HepG2 (cell line): Measurements from ENCODE around the gene ZDHHC24. TPM values are rescaled to one million over a fixed set of nuclear protein-coding genes. Genes with fewer than 3 reads are reported as not detected.
A peak's percentile ranks its signal among the peaks of the same experiment; 100 is the strongest.

Source experiments
- AKAP8 ChIP-seq: sonication (generic); formaldehyde crosslinking; IDR thresholded peaks from 2 replicates; pipeline ENCODE4 v1.5.1; 2020; ENCODE audit warnings: mild to moderate bottlenecking, missing genetic modification reagents
- ARHGAP35 ChIP-seq: sonication (generic); formaldehyde crosslinking; IDR thresholded peaks from 2 replicates; pipeline ENCODE4 v1.9.0; 2022; ENCODE audit warnings: mild to moderate bottlenecking, inconsistent platforms, moderate library complexity, missing genetic modification reagents, borderline replicate concordance
- DNMT1 ChIP-seq: sonication (generic); formaldehyde crosslinking; IDR thresholded peaks from 2 replicates; pipeline ENCODE4 v1.5.1; 2020; ENCODE audit warnings: mild to moderate bottlenecking, missing genetic modification reagents
- FOXK2 ChIP-seq: fragments of 450-650 bp; IDR thresholded peaks from 2 replicates; pipeline ENCODE4 v1.6.1; 2016
- MTF2 ChIP-seq: sonication (generic); formaldehyde crosslinking; IDR thresholded peaks from 2 replicates; pipeline ENCODE4 v1.5.0; 2020; ENCODE audit warnings: missing genetic modification reagents, borderline replicate concordance
- NBN ChIP-seq: fragments of 450-650 bp; conservative IDR thresholded peaks from 2 replicates; pipeline ENCODE4 v1.6.1; 2017
- NR2C2 ChIP-seq: sonication (generic); formaldehyde crosslinking; IDR thresholded peaks from 2 replicates; pipeline ENCODE4 v1.4.0; 2020; ENCODE audit warnings: missing genetic modification reagents, mild to moderate bottlenecking, moderate library complexity, borderline replicate concordance
- PLSCR1 ChIP-seq: sonication (generic); formaldehyde crosslinking; IDR thresholded peaks from 2 replicates; pipeline ENCODE4 v1.5.0; 2020; ENCODE audit warnings: missing genetic modification reagents, mild to moderate bottlenecking, borderline replicate concordance
- RXRB ChIP-seq: IDR thresholded peaks from 2 replicates; pipeline ENCODE4 v1.6.1; 2016; ENCODE audit warnings: borderline replicate concordance, missing genetic modification reagents, missing compliant biosample characterization
- SATB2 ChIP-seq: sonication (generic); formaldehyde crosslinking; IDR thresholded peaks from 2 replicates; pipeline ENCODE4 v1.5.0; 2020; ENCODE audit warnings: missing genetic modification reagents
- TFDP2 ChIP-seq: sonication (generic); formaldehyde crosslinking; IDR thresholded peaks from 2 replicates; pipeline ENCODE4 v1.4.0; 2020; ENCODE audit warnings: missing genetic modification reagents
- ZMAT3 ChIP-seq: sonication (generic); formaldehyde crosslinking; conservative IDR thresholded peaks from 2 replicates; pipeline ENCODE4 v1.7.0; 2021; ENCODE audit warnings: missing genetic modification reagents
- ZNF446 ChIP-seq: sonication (generic); formaldehyde crosslinking; IDR thresholded peaks from 2 replicates; pipeline ENCODE4 v1.5.0; 2020; ENCODE audit warnings: mild to moderate bottlenecking, missing genetic modification reagents
- ZNF484 ChIP-seq: sonication (generic); formaldehyde crosslinking; IDR thresholded peaks from 2 replicates; pipeline ENCODE4 v1.5.1; 2020; ENCODE audit warnings: mild to moderate bottlenecking, low read depth, missing genetic modification reagents, borderline replicate concordance
- ZSCAN30 ChIP-seq: sonication (generic); formaldehyde crosslinking; IDR thresholded peaks from 2 replicates; pipeline ENCODE4 v1.5.0; 2020; ENCODE audit warnings: mild to moderate bottlenecking, missing genetic modification reagents
- polyA plus RNA-seq, 8 experiments: library from polyadenylated mRNA; depleted of rRNA in 3 of 8; stranded (reverse) in 7 of 8; unstranded in 1 of 8; fragments of >200 nt; fragmentation: Illumina TruSeq in 4 of 8; extraction: Trizol in 4 of 8; gene quantifications; 2 replicates each; pipeline versions ENCODE4 v1.2.1 to v1.2.3, GENCODE V29; 2011 to 2016; ENCODE audit warnings: low read depth in 4 of 8, missing spikeins in 1 of 8, mixed read lengths in 1 of 8; ENCODE audit not compliant: insufficient read depth in 1 of 8
- total RNA-seq, 5 experiments: library from RNA; depleted of rRNA; stranded (reverse); fragments of >200 nt; fragmentation: Illumina TruSeq; extraction: Trizol; gene quantifications; 2 replicates each; pipeline ENCODE4 v1.2.3, GENCODE V29; 2016; ENCODE audit warnings: low read depth in 1 of 5
- TF ChIP-seq, protein P1 (sequence below): sonication (generic); formaldehyde crosslinking; IDR thresholded peaks from 2 replicates; pipeline ENCODE4 v1.5.1; 2020; ENCODE audit warnings: mild to moderate bottlenecking, moderate library complexity, missing genetic modification reagents
- TF ChIP-seq, protein P2 (sequence below): sonication (generic); formaldehyde crosslinking; IDR thresholded peaks from 2 replicates; pipeline ENCODE4 v1.4.0; 2020; ENCODE audit warnings: missing genetic modification reagents, borderline replicate concordance
- TF ChIP-seq, protein P3 (sequence below): conservative IDR thresholded peaks from 2 replicates; pipeline ENCODE4 v1.6.1; 2018; ENCODE audit warnings: missing genetic modification reagents
- TF ChIP-seq, protein P4 (sequence below): sonication (generic); formaldehyde crosslinking; IDR thresholded peaks from 2 replicates; pipeline ENCODE4 v1.8.1; 2023; ENCODE audit warnings: missing genetic modification reagents, mild to moderate bottlenecking, borderline replicate concordance

The ZDHHC24 gene
- total and polyA plus RNA-seq, 2 of the 13 experiments (the other 11 are each of a cell fraction or from before 2014, with no cell fraction given), result 4.3 TPM

DNA sequence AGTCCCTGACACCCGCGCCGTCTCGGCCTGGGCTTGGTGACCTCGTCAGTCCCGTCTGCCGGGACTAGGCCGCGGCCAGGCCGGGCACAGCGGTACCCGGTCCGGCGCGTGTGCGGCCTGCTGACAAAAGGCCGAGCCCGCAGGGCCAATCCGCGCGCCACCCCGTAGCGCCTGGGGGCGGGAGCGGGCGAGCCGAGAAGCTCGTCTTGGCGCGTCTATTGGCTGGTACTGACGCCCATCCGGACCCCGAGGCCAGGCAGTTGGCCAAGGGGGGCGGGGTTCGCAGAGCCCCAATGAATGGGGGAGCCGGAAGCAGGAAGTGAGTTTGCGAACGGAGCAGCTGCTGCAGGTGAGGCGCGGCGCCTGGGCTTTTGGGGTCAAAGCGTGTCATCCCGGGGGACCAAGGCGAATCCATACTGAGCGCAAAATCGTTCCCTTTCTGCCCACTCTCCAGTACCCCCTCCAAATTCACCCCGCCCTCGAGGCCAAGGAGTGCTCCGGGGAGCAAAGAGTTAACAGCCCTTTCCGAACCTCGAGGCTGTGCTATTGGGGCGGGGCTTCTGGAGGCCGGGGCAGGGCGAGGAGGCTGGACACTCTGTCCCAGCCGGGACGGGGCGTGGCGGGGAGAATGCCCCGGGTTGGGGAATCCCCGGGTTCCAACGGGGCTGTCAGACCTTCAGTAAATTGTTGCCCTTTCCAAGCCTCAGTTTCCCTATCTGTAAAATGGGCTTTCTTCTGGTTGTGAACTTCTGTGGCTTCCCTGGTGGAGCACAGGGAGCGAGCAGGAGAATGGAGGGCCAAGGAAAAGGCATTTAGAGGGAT lies 65.5 kb downstream of the ZDHHC24 start, which contains the start of gene DPP3 (continued):
- TF ChIP-seq ARHGAP35 (0 out of 2 replicates have a peak, but pooled peaks have one; percentile 17), SATB2 (no peak), ZNF446 (CRISPR knock-in tag) (no peak; the same call in 1 of the 2 replicates), MTF2 (no peak), ZNF484 (CRISPR knock-in tag) (no peak), PLSCR1 (CRISPR knock-in tag) (no peak), NR2C2 (CRISPR knock-in tag) (peak; percentile 73), AKAP8 (CRISPR knock-in tag) (peak; percentile 86; the same call in 1 of the 2 replicates), ZMAT3 (peak; percentile 69; the same call in 1 of the 2 replicates), DNMT1 (CRISPR knock-in tag) (0 out of 2 replicates have a peak, but pooled peaks have one; percentile 78), RXRB (CRISPR knock-in tag) (peak; percentile 8; the same call in 1 of the 2 replicates), TFDP2 (CRISPR knock-in tag) (peak; percentile 73), FOXK2 (no peak), ZSCAN30 (0 out of 2 replicates have a peak, but pooled peaks have one; percentile 68), NBN (no peak)
- TF ChIP-seq, protein P1, sequence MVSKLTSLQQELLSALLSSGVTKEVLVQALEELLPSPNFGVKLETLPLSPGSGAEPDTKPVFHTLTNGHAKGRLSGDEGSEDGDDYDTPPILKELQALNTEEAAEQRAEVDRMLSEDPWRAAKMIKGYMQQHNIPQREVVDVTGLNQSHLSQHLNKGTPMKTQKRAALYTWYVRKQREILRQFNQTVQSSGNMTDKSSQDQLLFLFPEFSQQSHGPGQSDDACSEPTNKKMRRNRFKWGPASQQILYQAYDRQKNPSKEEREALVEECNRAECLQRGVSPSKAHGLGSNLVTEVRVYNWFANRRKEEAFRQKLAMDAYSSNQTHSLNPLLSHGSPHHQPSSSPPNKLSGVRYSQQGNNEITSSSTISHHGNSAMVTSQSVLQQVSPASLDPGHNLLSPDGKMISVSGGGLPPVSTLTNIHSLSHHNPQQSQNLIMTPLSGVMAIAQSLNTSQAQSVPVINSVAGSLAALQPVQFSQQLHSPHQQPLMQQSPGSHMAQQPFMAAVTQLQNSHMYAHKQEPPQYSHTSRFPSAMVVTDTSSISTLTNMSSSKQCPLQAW (CRISPR knock-in tag), result peak; percentile 65
- TF ChIP-seq, protein P2, sequence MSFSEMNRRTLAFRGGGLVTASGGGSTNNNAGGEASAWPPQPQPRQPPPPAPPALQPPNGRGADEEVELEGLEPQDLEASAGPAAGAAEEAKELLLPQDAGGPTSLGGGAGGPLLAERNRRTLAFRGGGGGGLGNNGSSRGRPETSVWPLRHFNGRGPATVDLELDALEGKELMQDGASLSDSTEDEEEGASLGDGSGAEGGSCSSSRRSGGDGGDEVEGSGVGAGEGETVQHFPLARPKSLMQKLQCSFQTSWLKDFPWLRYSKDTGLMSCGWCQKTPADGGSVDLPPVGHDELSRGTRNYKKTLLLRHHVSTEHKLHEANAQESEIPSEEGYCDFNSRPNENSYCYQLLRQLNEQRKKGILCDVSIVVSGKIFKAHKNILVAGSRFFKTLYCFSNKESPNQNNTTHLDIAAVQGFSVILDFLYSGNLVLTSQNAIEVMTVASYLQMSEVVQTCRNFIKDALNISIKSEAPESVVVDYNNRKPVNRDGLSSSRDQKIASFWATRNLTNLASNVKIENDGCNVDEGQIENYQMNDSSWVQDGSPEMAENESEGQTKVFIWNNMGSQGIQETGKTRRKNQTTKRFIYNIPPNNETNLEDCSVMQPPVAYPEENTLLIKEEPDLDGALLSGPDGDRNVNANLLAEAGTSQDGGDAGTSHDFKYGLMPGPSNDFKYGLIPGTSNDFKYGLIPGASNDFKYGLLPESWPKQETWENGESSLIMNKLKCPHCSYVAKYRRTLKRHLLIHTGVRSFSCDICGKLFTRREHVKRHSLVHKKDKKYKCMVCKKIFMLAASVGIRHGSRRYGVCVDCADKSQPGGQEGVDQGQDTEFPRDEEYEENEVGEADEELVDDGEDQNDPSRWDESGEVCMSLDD (CRISPR knock-in tag), result peak; percentile 76; the same call in 1 of the 2 replicates
- TF ChIP-seq, protein P3, sequence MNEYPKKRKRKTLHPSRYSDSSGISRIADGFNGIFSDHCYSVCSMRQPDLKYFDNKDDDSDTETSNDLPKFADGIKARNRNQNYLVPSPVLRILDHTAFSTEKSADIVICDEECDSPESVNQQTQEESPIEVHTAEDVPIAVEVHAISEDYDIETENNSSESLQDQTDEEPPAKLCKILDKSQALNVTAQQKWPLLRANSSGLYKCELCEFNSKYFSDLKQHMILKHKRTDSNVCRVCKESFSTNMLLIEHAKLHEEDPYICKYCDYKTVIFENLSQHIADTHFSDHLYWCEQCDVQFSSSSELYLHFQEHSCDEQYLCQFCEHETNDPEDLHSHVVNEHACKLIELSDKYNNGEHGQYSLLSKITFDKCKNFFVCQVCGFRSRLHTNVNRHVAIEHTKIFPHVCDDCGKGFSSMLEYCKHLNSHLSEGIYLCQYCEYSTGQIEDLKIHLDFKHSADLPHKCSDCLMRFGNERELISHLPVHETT (CRISPR knock-in tag), result peak; percentile 79; the same call in 1 of the 2 replicates
- TF ChIP-seq, protein P4, sequence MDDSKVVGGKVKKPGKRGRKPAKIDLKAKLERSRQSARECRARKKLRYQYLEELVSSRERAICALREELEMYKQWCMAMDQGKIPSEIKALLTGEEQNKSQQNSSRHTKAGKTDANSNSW (CRISPR knock-in tag), result no peak
